ENCODE measurements around the gene MAP9.

DNA sequence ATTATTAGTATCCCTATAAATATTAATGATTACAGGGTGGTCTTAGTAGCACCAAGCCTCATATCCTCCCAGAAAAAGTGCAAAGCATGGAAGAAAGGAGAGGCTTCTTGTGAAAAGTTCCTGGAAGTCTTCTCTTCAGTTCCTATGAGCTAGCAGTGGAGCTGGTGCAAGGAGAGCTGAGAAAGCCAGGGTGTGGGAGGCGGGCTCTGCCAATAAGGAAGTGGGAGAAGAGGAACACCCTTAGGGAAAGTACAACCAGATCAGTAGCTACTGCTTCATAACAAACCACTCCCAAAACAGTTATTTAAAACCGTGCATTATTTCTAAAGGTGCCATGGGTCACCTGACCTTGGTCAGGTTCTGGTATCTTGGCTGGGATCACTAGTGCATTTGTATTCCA, 72.4 kb downstream of the MAP9 start:
- TF ChIP-seq EP300 (IDR thresholded peaks at IDR 0.05; ENCODE audit: borderline replicate concordance): no peak
- TF ChIP-seq TCF12 (IDR thresholded peaks at IDR 0.05; ENCODE audit: low read depth): no peak
- no peak for TF ChIP-seq TAF1 (IDR thresholded peaks at IDR 0.05; ENCODE audit: low read depth)
- TF ChIP-seq, protein P1, sequence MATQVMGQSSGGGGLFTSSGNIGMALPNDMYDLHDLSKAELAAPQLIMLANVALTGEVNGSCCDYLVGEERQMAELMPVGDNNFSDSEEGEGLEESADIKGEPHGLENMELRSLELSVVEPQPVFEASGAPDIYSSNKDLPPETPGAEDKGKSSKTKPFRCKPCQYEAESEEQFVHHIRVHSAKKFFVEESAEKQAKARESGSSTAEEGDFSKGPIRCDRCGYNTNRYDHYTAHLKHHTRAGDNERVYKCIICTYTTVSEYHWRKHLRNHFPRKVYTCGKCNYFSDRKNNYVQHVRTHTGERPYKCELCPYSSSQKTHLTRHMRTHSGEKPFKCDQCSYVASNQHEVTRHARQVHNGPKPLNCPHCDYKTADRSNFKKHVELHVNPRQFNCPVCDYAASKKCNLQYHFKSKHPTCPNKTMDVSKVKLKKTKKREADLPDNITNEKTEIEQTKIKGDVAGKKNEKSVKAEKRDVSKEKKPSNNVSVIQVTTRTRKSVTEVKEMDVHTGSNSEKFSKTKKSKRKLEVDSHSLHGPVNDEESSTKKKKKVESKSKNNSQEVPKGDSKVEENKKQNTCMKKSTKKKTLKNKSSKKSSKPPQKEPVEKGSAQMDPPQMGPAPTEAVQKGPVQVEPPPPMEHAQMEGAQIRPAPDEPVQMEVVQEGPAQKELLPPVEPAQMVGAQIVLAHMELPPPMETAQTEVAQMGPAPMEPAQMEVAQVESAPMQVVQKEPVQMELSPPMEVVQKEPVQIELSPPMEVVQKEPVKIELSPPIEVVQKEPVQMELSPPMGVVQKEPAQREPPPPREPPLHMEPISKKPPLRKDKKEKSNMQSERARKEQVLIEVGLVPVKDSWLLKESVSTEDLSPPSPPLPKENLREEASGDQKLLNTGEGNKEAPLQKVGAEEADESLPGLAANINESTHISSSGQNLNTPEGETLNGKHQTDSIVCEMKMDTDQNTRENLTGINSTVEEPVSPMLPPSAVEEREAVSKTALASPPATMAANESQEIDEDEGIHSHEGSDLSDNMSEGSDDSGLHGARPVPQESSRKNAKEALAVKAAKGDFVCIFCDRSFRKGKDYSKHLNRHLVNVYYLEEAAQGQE (IDR thresholded peaks at IDR 0.05; ENCODE audit: low read depth): no peak
- TF ChIP-seq CREB1 (IDR thresholded peaks at IDR 0.05; ENCODE audit: low read depth): no peak
- TF ChIP-seq YY1 (IDR thresholded peaks at IDR 0.05; ENCODE audit: low read depth): no peak
- no peak for TF ChIP-seq EGR1 (IDR thresholded peaks at IDR 0.05)
- TF ChIP-seq ZBTB7A (IDR thresholded peaks at IDR 0.05; ENCODE audit: low read depth): no peak
- TF ChIP-seq, protein P2, sequence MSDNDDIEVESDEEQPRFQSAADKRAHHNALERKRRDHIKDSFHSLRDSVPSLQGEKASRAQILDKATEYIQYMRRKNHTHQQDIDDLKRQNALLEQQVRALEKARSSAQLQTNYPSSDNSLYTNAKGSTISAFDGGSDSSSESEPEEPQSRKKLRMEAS (IDR thresholded peaks at IDR 0.05): no peak
- no peak for TF ChIP-seq TEAD4 (IDR thresholded peaks at IDR 0.05)
- TF ChIP-seq CEBPB (IDR thresholded peaks at IDR 0.05): no peak
